Stomach (tissue), 9 donors: ENCODE results near the gene EVI2B. TPM values are rescaled to one million over a fixed set of nuclear protein-coding genes. Genes with fewer than 3 reads are reported as not detected.
"Not testable (repeated sequence)": the region's sequence is repeated elsewhere in the genome, so short reads cannot be mapped to it uniquely, and the experiment has no call there.

Source experiments
- DNase-seq, 2 donors: peaks; one replicate each; pipeline versions ENCODE4 v3.0.0 to v3.0.0-alpha.2; 2013 to 2019
- H3K27ac ChIP-seq, 5 donors: fragments of 200-600 bp in 4 of 5; sonication (generic) in 4 of 5; one replicate each; pipeline ENCODE4 v1.5.1; 2013 to 2019; ENCODE audit warnings: mild to moderate bottlenecking in 1 of 5, moderate library complexity in 1 of 5
- H3K27me3 ChIP-seq, 3 donors: fragments of 200-600 bp; sonication (generic); one replicate each; pipeline ENCODE4 v1.5.1; 2017 to 2019; ENCODE audit warnings: mixed run types in 1 of 3
- H3K36me3 ChIP-seq, 4 donors: fragments of 200-600 bp; sonication (generic); 1 replicate in 3 of 4; 2 replicates in 1 of 4; pipeline ENCODE4 v1.5.1; 2016 to 2019
- H3K4me1 ChIP-seq, 4 donors: fragments of 200-600 bp; sonication (generic); one replicate each; pipeline ENCODE4 v1.5.1; 2016 to 2019
- H3K4me3 ChIP-seq, 4 donors: fragments of 200-600 bp; sonication (generic) in 3 of 4; one replicate each; pipeline ENCODE4 v1.5.1; 2016 to 2019; ENCODE audit warnings: mild to moderate bottlenecking in 1 of 4
- H3K9me3 ChIP-seq, 4 donors: fragments of 200-600 bp; sonication (generic); one replicate each; pipeline ENCODE4 v1.5.1; 2016 to 2019
- EP300 ChIP-seq: sonication (generic); formaldehyde crosslinking; IDR thresholded peaks from one replicate; pipeline ENCODE4 v1.6.1; 2017; ENCODE audit warnings: antibody characterized with exemption
- POLR2A ChIP-seq, 4 donors: fragments of 450-650 bp; IDR thresholded peaks; one replicate each; pipeline ENCODE4 v1.6.1; 2016; ENCODE audit warnings: antibody characterized with exemption in 4 of 4, control low read depth in 2 of 4, mild to moderate bottlenecking in 1 of 4, moderate library complexity in 1 of 4
- POLR2AphosphoS5 ChIP-seq, 3 donors: sonication (generic); formaldehyde crosslinking; IDR thresholded peaks; one replicate each; pipeline ENCODE4 v1.6.1; 2016; ENCODE audit warnings: antibody characterized with exemption in 3 of 3
- WGBS, 5 donors: extraction: QIAGEN DNeasy Blood & Tissue Kit in 3 of 5; methylation state at CpG; one replicate each; pipeline versions ENCODE4 v1.1.5 to v1.1.7; 2013 to 2018; 5-methylcytosine and 5-hydroxymethylcytosine counted together
- intact Hi-C: fragments of 100-400 bp; cut with DNase I; formaldehyde crosslinking; loops from one replicate; pipeline ENCODE4 v1.15.1; 2023; ENCODE audit warnings: low total_unique reads
- polyA plus RNA-seq, 3 donors: library from polyadenylated mRNA; stranded (reverse); fragments of 200-250 nt; gene quantifications; one replicate each; pipeline ENCODE4 v1.2.3, GENCODE V29; 2013
- total RNA-seq, 5 donors: library from RNA; depleted of rRNA; stranded (reverse); fragments of >200 nt; gene quantifications; one replicate each; pipeline versions ENCODE4 v1.1.0 to v1.2.3, GENCODE V29; 2014 to 2016
- TF ChIP-seq, protein P1 (sequence below), 7 experiments: fragments of 450-650 bp in 4 of 7; fragments of 200-600 bp in 3 of 7; sonication (generic) in 3 of 7; IDR thresholded peaks; one replicate each; pipeline ENCODE4 v1.5.1; 2016 to 2019; ENCODE audit warnings: antibody characterized with exemption in 7 of 7, control low read depth in 2 of 7, mild to moderate bottlenecking in 1 of 7
- donor health status: healthy with polysubstance abuse.
- donor health status: Bipolar disorder and iron deficiency.
- donor health status: healthy.

The EVI2B gene
- total and polyA plus RNA-seq, 8 donors: 1.5 to 21.3 (median 6.1) TPM

DNA sequence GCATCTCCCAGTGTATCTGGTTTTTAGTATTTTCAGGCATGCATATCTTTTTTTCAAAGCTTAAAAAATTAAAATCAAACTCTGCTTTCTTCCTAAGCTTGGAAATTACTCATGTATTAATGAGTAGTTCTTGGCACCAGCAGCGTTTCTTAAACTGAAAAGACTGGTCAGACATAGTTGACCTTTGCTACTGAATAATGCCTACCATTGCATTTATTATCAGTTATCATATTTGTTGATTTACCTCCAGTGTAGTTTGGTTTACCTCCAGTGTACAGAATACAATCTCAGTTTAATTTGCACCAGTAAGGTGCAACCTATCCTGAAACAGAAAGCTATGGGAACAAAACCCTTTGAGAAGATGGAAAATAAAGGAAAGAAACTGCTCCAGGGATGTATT is 42.1 kb upstream of the EVI2B start:
- Histone ChIP-seq H3K36me3 (peaks cover 12 to 80% (median 75%) of the 10 kb centered on the region in 4 donors), H3K4me3 (no peak overlapping the region), H3K27me3 (no peaks in the 10 kb centered on the region), H3K9me3 (no peaks in the 10 kb centered on the region), H3K27ac (no peak overlapping the region), H3K4me1 (peaks cover 0 to 23% (median 3%) of the 10 kb centered on the region in 4 donors)
- intact Hi-C loops: no loop called here
- TF ChIP-seq POLR2AphosphoS5 (IDR thresholded peaks at IDR 0.05): no peak
- WGBS, 5 donors: 32 to 51% (median 38%) methylated on average over 1 of the region's 1 CpG
- DNase-seq: no peak

DNA sequence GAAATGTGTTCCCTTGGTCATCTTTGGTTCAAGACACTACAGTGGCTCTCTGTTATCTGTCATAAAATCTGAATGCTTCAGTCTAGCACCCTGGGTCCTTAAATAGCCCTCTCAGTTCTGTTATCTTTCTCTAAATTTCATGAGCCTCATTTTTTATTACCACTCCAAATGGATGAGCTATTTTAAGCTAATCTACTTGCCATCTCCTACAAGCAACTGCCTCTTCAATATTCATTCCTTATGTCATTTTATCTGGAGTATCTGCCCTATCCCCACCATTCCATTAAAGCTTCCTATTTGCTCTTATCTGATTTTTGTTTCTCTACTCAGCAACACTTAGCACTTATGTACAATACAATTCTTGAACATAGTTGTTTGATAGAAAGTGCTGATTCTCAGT is 35.6 kb upstream of the EVI2B start:
- TF ChIP-seq POLR2A (IDR thresholded peaks at IDR 0.05): no peak
- no peak for TF ChIP-seq EP300
- no peak for TF ChIP-seq POLR2AphosphoS5 (IDR thresholded peaks at IDR 0.05)
- TF ChIP-seq, protein P1, sequence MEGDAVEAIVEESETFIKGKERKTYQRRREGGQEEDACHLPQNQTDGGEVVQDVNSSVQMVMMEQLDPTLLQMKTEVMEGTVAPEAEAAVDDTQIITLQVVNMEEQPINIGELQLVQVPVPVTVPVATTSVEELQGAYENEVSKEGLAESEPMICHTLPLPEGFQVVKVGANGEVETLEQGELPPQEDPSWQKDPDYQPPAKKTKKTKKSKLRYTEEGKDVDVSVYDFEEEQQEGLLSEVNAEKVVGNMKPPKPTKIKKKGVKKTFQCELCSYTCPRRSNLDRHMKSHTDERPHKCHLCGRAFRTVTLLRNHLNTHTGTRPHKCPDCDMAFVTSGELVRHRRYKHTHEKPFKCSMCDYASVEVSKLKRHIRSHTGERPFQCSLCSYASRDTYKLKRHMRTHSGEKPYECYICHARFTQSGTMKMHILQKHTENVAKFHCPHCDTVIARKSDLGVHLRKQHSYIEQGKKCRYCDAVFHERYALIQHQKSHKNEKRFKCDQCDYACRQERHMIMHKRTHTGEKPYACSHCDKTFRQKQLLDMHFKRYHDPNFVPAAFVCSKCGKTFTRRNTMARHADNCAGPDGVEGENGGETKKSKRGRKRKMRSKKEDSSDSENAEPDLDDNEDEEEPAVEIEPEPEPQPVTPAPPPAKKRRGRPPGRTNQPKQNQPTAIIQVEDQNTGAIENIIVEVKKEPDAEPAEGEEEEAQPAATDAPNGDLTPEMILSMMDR (IDR thresholded peaks at IDR 0.05): no peak
- Histone ChIP-seq H3K36me3 (peaks cover 18 to 67% (median 63%) of the 10 kb centered on the region in 4 donors), H3K27me3 (no peaks in the 10 kb centered on the region), H3K9me3 (no peaks in the 10 kb centered on the region), H3K4me3 (no peak overlapping the region), H3K4me1 (no peaks in the 10 kb centered on the region), H3K27ac (no peak overlapping the region)
- DNase-seq: no peak
- intact Hi-C loops: no loop called here

DNA sequence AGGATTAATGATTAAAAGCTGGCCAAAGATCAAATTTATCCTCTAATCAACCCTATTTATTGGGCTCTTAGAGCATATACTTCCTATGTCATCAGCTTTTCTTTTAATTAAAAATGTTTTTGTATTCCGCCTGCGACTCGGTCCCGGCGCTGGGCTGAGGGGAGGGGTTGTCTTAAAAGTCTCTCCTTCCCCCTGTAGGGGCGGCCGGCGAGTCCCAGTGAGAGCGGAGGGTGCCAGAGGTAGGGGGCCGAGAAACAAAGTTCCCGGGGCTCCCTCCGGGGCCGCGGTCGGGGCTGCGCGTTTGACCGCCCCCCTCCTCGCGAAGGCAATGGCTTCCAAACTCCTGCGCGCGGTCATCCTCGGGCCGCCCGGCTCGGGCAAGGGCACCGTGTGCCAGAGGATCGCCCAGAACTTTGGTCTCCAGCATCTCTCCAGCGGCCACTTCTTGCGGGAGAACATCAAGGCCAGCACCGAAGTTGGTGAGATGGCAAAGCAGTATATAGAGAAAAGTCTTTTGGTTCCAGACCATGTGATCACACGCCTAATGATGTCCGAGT is 31.4 kb upstream of the EVI2B start:
- intact Hi-C loops, H3K27ac ChIP-seq, H3K4me3 ChIP-seq, H3K27me3 ChIP-seq, H3K9me3 ChIP-seq, DNase-seq, H3K4me1 ChIP-seq: not testable (repeated sequence)
- H3K36me3 ChIP-seq: peaks cover 11 to 64% (median 58%) of the 10 kb centered on the region in 4 donors
- WGBS, 5 donors: 90 to 95% (median 94%) methylated on average over 12 to 20 of the region's 34 CpGs

DNA sequence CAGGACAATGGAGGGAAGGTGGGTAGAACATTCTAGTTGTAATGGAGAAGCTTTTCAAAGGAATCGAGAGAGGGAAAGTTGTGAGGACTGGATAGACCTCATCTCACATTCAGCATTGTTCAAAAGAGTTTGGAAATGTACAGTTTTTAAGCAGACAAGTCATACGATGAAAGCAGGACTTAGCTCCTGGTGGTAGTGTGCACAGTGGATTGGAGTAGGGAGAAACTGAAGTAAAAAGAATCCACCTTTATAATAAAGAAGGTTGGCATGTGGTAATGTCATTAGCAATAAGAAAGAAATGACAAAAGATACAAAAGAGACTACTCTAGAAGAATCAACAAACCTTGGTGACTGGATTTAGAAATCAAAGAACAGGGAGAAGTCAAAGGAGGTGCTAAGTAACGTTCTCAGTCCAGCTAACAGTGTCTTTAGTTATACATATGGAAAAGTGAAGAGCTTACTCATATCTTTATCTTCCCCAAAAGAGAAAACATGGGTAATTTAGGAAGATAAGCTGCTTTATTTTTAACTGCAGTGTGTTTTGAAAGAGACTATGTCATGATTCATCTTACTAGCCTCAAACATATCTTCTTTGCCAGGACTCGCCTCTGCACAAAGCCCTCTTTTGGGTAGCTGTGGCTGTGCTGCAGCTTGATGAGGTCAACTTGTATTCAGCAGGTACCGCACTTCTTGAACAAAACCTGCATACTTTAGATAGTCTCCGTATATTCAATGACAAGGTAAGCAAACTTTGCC is 26.2 kb upstream of the EVI2B start:
- no peak for DNase-seq
- intact Hi-C loops: no loop called here
- H3K9me3 ChIP-seq: no peaks in the 10 kb centered on the region
- TF ChIP-seq POLR2A (IDR thresholded peaks at IDR 0.05): no peak
- TF ChIP-seq, protein P1 (IDR thresholded peaks at IDR 0.05): no peak
- no peak for TF ChIP-seq EP300
- TF ChIP-seq POLR2AphosphoS5 (IDR thresholded peaks at IDR 0.05): no peak
- H3K27ac ChIP-seq: no peak overlapping the region
- H3K4me3 ChIP-seq: no peak overlapping the region
- 80 to 88% (median 83%) methylated on average over 6 of the region's 6 CpGs for WGBS, 5 donors
- H3K36me3 ChIP-seq: peaks cover 9 to 80% (median 76%) of the 10 kb centered on the region in 4 donors
- no peaks in the 10 kb centered on the region for H3K27me3 ChIP-seq
- no peaks in the 10 kb centered on the region for H3K4me1 ChIP-seq

DNA sequence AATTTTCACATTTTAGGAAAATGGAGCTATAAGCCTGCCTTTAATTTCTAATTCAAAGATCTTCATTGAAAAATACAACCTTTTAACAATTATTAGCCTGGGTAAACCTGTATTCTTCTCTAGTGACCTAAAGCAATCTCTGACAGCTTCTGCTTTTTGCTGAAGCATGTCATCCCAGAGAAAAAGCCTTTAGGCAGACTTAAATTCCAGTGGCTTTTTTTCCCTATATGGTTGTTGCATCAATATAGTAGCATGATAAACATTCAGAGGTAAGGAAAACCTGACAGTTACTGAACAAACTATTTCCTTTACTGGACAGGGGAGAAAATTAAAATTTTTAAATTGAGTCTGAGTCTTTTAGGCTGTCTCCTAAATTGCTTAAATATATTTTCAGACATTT is 15.4 kb upstream of the EVI2B start:
- Histone ChIP-seq H3K9me3 (no peaks in the 10 kb centered on the region), H3K4me3 (no peak overlapping the region), H3K4me1 (no peaks in the 10 kb centered on the region), H3K27me3 (no peaks in the 10 kb centered on the region), H3K36me3 (peaks cover 7 to 61% (median 42%) of the 10 kb centered on the region in 4 donors), H3K27ac (no peak overlapping the region)
- DNase-seq: no peak
- TF ChIP-seq POLR2AphosphoS5 (IDR thresholded peaks at IDR 0.05) (no peak), POLR2A (IDR thresholded peaks at IDR 0.05) (no peak), EP300 (no peak)
- TF ChIP-seq, protein P1 (IDR thresholded peaks at IDR 0.05): no peak
- intact Hi-C loops: no loop called here
